Measurements from ENCODE around the gene SLC37A1. TPM values are rescaled to one million over a fixed set of nuclear protein-coding genes. Genes with fewer than 3 reads are reported as not detected.

SLC37A1 gene
- total and polyA plus RNA-seq, 2 donors from 2014 or later: 3.4 to 21.8 TPM

GRCh38 chr21:42623694-42624093, 110.0 kb downstream of the SLC37A1 start:
- TF ChIP-seq CTCF (IDR thresholded peaks at IDR 0.05; ENCODE audit: borderline replicate concordance, extremely low read depth, insufficient read depth): no peak
- H3K27me3 ChIP-seq (ENCODE audit: control insufficient read depth, insufficient read depth, low read length): no peaks in the 10 kb centered on the region
- intact Hi-C loops (cut with DNase I): no loop called here
- H3K4me3 ChIP-seq (ENCODE audit: low read length in 3 of 3): no peak overlapping the region
- peak overlapping the region in 1 of 3 donors; percentile 46 for H3K9ac ChIP-seq (ENCODE audit: low read length in 3 of 3)
- peak overlapping the region; percentile 77 to 82 for H3K27ac ChIP-seq (ENCODE audit: low read depth in 2 of 2, low read length in 2 of 2)
- DNase-seq (peak in 2 of 5 donors; percentile 38 to 42), FAIRE-seq (no peak)
- H3K4me1 ChIP-seq (ENCODE audit: control insufficient read depth in 2 of 3, insufficient read depth in 2 of 3, low read depth in 1 of 3, low read length in 3 of 3): peaks cover 7 to 37% (median 24%) of the 10 kb centered on the region in 3 donors
- no peaks in the 10 kb centered on the region for H3K9me3 ChIP-seq (ENCODE audit: control insufficient read depth in 2 of 3, insufficient read depth in 1 of 3, low read length in 3 of 3)
- no peaks in the 10 kb centered on the region for H3K36me3 ChIP-seq (ENCODE audit: control insufficient read depth in 2 of 3, insufficient read depth in 3 of 3, low read length in 3 of 3)

GRCh38 chr21:42624095-42624790, 110.6 kb downstream of the SLC37A1 start:
- Histone ChIP-seq H3K4me1 (ENCODE audit: control insufficient read depth in 2 of 3, insufficient read depth in 2 of 3, low read depth in 1 of 3, low read length in 3 of 3) (peaks cover 7 to 35% (median 21%) of the 10 kb centered on the region in 3 donors), H3K9me3 (ENCODE audit: control insufficient read depth in 2 of 3, insufficient read depth in 1 of 3, low read length in 3 of 3) (no peaks in the 10 kb centered on the region), H3K27me3 (ENCODE audit: control insufficient read depth, insufficient read depth, low read length) (no peaks in the 10 kb centered on the region), H3K27ac (ENCODE audit: low read depth in 2 of 2, low read length in 2 of 2) (peak overlapping the region; percentile 77 to 82), H3K9ac (ENCODE audit: low read length in 3 of 3) (peak overlapping the region in 1 of 3 donors; percentile 48), H3K36me3 (ENCODE audit: control insufficient read depth in 2 of 3, insufficient read depth in 3 of 3, low read length in 3 of 3) (no peaks in the 10 kb centered on the region), H3K4me3 (ENCODE audit: low read length in 3 of 3) (no peak overlapping the region)
- intact Hi-C loops (cut with DNase I): no loop called here
- TF ChIP-seq CTCF (IDR thresholded peaks at IDR 0.05; ENCODE audit: borderline replicate concordance, extremely low read depth, insufficient read depth): no peak
- FAIRE-seq: peak; percentile 21
- peak; percentile 51 to 77 (median 63) for DNase-seq

- DNase-seq (peak in 2 of 5 donors; percentile 25 to 39), FAIRE-seq (no peak)
- Histone ChIP-seq H3K4me1 (ENCODE audit: control insufficient read depth in 2 of 3, insufficient read depth in 2 of 3, low read depth in 1 of 3, low read length in 3 of 3) (peaks cover 7 to 31% (median 21%) of the 10 kb centered on the region in 3 donors), H3K4me3 (ENCODE audit: low read length in 3 of 3) (no peak overlapping the region), H3K27ac (ENCODE audit: low read depth in 2 of 2, low read length in 2 of 2) (peak overlapping the region; percentile 66 to 82), H3K27me3 (ENCODE audit: control insufficient read depth, insufficient read depth, low read length) (no peaks in the 10 kb centered on the region), H3K36me3 (ENCODE audit: control insufficient read depth in 2 of 3, insufficient read depth in 3 of 3, low read length in 3 of 3) (no peaks in the 10 kb centered on the region), H3K9me3 (ENCODE audit: control insufficient read depth in 2 of 3, insufficient read depth in 1 of 3, low read length in 3 of 3) (no peaks in the 10 kb centered on the region), H3K9ac (ENCODE audit: low read length in 3 of 3) (peak overlapping the region in 1 of 3 donors; percentile 48)
- intact Hi-C loops (cut with DNase I): no loop called here
- no peak for TF ChIP-seq CTCF (IDR thresholded peaks at IDR 0.05; ENCODE audit: borderline replicate concordance, extremely low read depth, insufficient read depth)
Measured at GRCh38 chr21:42624936-42625335, 111.3 kb downstream of the SLC37A1 start.

Data from kidney (tissue), 14 donors.